Measurements from ENCODE around the gene RAB1A.

Gene RAB1A

GRCh38 chr2:65061910-65062339 lies 68.0 kb downstream of the RAB1A start:
- DNase-seq (ENCODE audit: low read depth, low spot score) = no peak

- DNase-seq (ENCODE audit: low read depth, low spot score) = no peak
These were observed 68.6 kb downstream of the RAB1A start for GRCh38 chr2:65061146-65061909.

GRCh38 chr2:65059071-65059470 lies 70.8 kb downstream of the RAB1A start:
- DNase-seq (ENCODE audit: low read depth, low spot score) = no peak

GRCh38 chr2:65057391-65058052 lies 72.4 kb downstream of the RAB1A start:
- no peak for DNase-seq (ENCODE audit: low read depth, low spot score)

- no peak for DNase-seq (ENCODE audit: low read depth, low spot score)
These were observed 72.9 kb downstream of the RAB1A start for GRCh38 chr2:65057054-65057375.

GRCh38 chr2:65056215-65057053 lies 73.5 kb downstream of the RAB1A start, which contains the start of gene CEP68:
Gene CEP68, plus strand, starts transcription at chr2:65056416. Its CDS starts 13,029 bp downstream, at chr2:65069445.
- peak; percentile 84 for DNase-seq (ENCODE audit: low read depth, low spot score)

- DNase-seq (ENCODE audit: low read depth, low spot score) = no peak
These were observed 74.3 kb downstream of the RAB1A start for GRCh38 chr2:65055422-65056214.

- DNase-seq (ENCODE audit: low read depth, low spot score) = no peak
These were observed 75.0 kb downstream of the RAB1A start for GRCh38 chr2:65054749-65055421.

GRCh38 chr2:65053199-65053598 lies 76.7 kb downstream of the RAB1A start:
- DNase-seq (ENCODE audit: low read depth, low spot score) = no peak

- no peak for DNase-seq (ENCODE audit: low read depth, low spot score)
These were observed 79.0 kb downstream of the RAB1A start for GRCh38 chr2:65050931-65051330.

- DNase-seq (ENCODE audit: low read depth, low spot score) = peak; percentile 74
These were observed 80.8 kb downstream of the RAB1A start for GRCh38 chr2:65049010-65049639.

- no peak for DNase-seq (ENCODE audit: low read depth, low spot score)
These were observed 83.1 kb downstream of the RAB1A start for GRCh38 chr2:65046633-65047407.

GRCh38 chr2:65045651-65046050 lies 84.3 kb downstream of the RAB1A start:
- DNase-seq (ENCODE audit: low read depth, low spot score) = no peak

- DNase-seq (ENCODE audit: low read depth, low spot score) = no peak
These were observed 85.7 kb downstream of the RAB1A start for GRCh38 chr2:65044097-65044735.

- no peak for DNase-seq (ENCODE audit: low read depth, low spot score)
These were observed 86.9 kb downstream of the RAB1A start for GRCh38 chr2:65043001-65043400.

GRCh38 chr2:65040400-65041261 lies 89.3 kb downstream of the RAB1A start:
- DNase-seq (ENCODE audit: low read depth, low spot score) = no peak

- DNase-seq (ENCODE audit: low read depth, low spot score) = no peak
These were observed 90.3 kb downstream of the RAB1A start for GRCh38 chr2:65039640-65040039.

GRCh38 chr2:65037178-65037577 lies 92.7 kb downstream of the RAB1A start:
- no peak for DNase-seq (ENCODE audit: low read depth, low spot score)

Data from iPS DF 19.7 (cell line).